Suppressor macrophage treated with lipopolysaccharide for 4 hours (primary cell): ENCODE results near the gene PPTC7.
A peak's percentile ranks its signal among the peaks of the same experiment; 100 is the strongest.
"Not testable (repeated sequence)": the region's sequence is repeated elsewhere in the genome, so short reads cannot be mapped to it uniquely, and the experiment has no call there.

ENCODE experiments used
- DNase-seq: peaks from one replicate; pipeline ENCODE4 v3.0.0-alpha.2; 2020

The PPTC7 gene, protein sequence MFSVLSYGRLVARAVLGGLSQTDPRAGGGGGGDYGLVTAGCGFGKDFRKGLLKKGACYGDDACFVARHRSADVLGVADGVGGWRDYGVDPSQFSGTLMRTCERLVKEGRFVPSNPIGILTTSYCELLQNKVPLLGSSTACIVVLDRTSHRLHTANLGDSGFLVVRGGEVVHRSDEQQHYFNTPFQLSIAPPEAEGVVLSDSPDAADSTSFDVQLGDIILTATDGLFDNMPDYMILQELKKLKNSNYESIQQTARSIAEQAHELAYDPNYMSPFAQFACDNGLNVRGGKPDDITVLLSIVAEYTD

DNA sequence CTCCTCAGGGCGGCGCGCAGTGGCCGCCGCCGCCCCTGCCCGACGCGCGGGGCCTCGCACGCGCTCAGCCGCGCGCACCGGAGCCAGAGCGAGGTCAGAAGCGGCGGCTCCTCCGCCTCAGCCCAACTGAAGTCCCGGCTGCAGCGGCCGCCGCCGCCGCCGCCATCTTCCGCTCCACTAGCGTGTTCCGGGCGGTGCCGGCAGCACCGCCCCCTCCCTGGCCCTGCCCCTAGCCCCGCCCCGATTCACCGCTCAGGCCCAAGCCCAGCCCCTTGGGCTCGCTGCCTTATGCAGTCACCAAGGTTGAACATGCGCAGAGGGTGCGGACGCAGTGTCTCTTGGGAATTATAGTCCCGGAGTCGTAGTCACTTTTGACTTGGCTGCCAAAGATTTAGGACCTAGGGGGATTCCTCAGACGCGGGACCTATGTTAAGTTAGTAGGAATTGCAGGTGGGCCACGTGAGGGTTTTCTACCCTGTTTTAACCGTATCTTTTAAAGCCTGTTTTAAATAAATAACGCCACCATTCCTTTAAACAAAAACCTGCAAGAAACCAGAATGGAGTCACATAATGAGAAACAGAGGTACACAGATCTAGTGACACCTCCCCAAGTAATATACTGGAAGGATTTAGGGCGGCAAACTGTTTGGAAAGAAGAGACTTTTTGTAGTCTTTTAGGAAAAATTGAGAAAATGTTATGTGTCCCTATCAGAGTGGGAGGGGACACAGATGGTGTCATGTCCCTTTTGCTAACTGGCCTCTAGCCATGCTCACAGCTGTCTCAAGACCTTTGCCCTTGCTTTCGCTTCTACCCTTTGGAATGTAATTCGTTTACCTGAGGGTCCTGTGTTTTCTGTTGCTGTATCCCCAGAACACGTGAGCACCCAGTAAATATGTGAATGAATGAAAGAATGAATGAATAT lies at the start of gene PPTC7:
Gene PPTC7, minus strand, starts transcription at position 182 of the 923 bp plus-strand sequence. CDS start 287 bp downstream, outside the sequence.
- peak; percentile 98 for DNase-seq

DNA sequence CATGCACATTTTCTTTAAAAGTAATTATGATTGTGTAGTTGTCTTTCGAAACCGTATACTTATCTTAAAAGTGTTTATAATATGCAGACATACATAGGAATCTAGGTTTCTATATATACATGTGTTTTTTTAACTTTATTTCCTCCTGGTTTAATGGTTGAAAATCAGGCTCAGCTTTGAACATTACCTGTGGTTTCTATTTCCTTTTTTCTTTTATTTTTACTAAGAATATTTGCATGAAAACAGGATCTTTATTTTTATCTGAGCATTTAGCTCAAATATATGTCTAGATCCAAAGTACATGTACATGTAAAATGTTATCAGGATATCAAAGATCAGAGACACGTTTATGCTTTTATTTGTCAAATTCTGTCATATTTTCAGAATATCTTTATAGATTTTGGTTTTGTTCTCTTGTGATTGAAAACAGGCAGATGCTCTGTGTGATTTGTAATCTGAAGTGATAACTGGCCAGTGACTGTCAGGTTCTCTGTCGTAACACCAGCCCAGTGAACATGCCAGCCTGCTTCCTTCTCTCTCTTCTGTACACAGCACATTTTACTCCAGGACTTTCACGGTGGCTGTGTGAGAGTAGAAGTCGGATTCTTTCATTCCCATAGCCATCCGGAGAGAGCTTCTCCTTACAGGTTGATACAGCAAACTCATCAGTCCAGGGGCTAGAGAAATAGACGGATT lies 44.5 kb upstream of the PPTC7 start:
- DNase-seq, result peak; percentile 28

DNA sequence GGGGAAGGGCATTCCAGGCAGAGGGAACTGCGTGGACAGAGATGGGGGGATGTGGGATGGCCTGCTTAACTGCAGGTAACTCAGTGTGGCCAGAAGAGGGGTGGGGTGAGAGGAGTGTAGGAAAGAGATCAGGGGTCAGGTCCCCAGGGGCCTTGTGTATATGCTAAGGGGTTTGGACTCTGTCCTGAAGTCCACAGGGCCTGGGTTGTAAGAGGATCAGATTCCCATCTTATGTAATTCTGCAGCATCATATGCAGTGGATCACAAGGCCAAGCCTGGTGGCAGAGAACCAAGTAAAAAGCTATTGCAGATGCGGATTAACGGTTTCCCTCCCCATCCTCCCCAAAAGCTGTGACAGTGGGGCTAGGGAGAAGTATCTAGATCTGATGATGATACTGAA lies 39.5 kb upstream of the PPTC7 start:
- no peak for DNase-seq

DNA sequence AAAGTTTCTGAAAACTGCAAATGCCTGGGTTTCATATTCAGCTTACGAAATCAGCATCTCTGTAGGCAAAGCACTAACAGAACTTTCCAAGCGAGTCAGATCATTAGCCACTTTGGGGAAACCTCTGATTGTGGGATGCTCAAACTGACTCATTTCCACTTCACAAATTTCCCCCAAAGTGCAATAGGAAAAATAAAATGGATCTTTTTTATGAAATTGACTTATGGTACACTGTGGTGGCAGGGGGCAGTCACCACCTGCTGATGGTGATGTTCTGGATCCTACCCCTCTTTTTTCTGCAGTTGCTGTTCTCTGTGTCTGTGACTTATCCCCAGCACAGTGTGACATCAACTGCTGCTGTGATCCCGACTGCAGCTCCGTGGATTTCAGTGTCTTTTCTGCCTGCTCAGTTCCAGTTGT lies 36.4 kb upstream of the PPTC7 start:
- DNase-seq, result peak; percentile 71

DNA sequence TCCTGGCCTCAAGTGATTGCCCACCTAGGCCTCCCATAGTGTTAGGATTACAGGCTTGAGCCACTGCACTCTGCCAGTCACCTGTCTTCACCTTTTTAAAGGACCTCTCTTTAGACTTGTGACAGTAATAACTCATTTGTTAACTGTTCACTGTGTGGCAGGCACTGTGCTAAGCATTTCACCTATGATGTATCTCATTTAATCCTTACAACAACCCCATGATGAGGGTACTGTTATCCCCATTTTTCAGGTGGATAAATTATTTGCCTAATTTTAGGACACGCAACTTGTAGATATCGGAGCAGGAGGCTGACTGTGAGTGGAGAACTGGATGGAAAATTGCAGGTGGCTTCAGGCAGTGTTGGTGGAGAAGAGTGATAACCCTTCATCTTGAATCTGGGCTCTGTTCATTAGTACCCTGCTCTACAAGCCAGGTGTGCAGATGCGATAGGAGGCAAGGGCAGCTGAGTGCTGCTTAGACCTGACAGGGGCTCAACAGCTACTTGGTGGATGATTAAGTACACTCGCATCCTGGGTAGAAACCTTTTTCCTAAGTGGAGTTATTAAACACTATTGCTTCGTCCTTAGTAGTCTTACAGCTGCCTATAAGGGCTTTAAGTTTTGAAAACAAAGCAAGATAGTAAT lies 33.5 kb upstream of the PPTC7 start:
- no peak for DNase-seq

DNA sequence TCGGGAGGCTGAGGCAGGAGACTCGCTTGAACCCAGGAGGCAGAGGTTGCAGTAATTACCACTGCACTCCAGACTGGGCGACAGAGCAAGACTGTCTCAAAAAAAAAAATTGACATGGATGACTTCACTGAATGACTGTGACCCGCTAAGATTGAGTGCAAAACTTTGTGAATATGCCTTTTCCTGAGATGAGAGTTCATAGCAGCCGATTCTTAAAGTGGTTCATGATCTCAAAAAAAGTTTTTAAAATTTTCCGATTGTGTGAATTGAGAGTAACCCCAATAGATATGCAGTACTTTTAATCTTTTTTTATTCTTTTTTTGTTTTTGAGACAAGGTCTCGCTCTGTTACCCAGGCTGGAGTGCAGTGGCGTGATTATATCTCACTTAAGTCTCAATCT lies 32.1 kb upstream of the PPTC7 start:
- DNase-seq, result no peak

DNA sequence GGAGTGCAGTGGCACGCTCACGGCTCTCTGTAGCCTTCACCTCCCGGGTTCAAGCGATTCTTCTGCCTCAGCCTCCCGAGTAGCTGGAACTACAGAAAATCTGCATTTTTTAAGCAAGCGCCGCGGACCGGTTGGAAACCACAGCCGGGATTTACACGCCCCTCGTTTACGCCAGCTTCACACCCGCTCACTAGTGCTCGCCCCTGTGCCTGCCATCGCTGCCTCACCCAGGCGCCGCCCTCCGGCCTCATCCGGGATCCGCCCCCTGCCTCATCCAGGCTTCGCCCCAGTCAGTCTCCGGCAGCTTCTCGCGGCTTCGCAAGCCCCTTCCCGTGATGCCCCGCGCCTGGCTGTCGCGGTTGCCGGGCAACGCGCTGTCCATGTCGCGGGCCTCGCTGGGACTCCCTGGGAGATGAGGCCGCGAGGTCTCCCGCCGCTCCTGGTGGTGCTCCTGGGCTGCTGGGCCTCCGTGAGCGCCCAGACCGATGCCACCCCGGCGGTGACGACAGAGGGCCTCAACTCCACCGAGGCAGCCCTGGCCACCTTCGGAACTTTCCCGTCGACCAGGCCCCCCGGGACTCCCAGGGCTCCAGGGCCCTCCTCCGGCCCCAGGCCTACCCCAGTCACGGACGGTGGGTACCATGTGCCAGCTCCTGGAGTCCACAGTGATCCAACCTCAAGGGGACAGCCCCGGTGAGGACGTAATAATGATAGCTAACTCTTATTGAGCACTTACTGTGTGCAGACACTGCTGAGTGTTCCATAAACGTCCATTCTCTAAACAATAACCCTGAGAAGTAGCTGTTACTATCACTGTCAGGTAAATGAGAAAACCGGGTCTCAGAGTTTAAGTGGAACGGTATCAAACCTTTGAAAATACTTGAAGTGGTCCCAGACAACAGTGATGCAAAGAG lies 30.9 kb upstream of the PPTC7 start, which contains the start of gene TCTN1:
Gene TCTN1, plus strand, starts transcription at position 359 of the 914 bp plus-strand sequence. Its CDS starts 54 bp downstream, at position 413.
- DNase-seq, result peak; percentile 95

DNA sequence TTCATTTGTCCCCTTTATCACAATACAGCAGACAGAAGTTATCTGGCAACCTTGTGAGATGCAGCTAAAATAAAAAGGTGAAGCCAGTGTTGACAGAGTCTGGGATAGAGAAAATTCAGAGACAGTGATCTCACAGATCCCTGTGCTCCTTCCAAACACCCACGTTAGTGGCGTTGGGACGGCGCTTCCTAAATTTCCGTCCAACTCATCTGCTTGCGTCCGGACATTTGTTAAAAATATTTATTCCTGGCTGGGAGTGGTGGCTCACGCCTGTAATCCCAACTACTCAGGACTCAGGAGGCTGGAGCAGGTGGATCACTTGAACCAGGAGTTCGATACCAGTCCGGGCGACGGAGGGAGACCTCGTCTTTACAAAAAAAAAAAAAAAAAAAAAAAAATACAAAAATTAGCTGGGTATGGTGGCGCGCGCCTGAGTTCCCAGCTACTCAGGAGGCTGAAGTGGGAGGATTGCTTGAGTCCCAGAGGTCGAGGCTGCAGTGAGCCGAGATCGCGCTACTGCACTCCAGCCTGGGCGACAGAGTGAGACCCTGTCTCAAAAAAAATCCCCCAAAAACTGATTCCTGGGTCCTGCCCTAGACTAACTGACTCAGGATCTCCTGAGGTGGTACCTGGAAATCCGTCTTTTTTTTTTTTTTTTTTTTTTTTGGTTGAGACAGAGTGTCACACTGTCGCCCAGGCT lies 30.1 kb upstream of the PPTC7 start:
- DNase-seq, result no peak

DNA sequence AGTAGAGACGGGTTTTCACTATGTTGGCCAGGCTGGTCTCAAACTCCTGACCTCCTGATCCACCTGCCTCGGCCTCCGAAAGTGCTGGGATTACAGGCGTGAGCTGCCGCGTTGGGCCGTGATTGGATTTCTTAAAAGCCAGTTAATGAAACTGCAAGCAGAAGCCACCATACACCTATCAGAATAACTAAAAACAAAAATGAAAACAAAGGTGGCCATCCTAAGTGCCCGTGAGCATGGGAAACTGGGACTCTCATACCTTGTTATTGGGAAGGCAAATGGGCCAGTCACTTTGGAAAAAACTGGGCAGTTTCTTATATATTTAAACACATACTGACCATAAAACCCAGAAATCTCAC lies 23.1 kb upstream of the PPTC7 start:
- DNase-seq, result no peak

DNA sequence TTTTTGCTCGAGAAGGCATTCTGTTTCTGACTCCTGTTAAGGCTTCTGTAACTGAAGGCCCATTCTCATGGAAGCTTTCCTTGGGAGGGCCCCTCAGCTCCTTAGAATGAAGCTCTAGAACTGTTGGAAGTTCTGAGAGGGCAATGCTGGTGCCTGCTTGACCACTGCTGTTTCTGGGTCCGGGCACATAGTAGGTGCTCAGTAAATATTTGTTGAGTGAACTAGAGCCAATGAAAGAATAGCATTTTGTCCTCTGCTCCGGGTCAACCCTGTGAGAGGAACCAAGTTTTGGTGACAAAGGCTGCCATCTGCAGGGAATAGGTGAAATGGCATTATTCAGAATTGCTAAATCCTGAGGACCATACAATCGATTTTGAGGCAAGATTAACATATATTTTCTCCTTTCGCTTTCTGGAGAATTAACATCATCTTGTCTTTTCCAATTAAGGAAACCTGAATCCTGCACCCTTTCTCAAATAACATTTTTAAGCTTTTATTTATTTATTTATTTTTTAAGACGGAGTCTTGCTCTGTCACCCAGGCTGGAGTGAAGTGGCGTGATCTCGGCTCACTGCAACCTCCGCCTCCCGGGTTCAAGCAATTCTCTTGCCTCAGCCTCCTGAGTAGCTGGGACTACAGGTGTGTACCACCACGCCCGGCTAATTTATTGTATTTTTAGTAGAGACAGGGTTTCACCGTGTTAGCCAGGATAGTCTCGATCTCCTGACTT lies 19.1 kb upstream of the PPTC7 start:
- DNase-seq, result peak; percentile 73

- peak; percentile 88 for DNase-seq
Measured at GRCh38 chr12:110600254-110600653, 17.1 kb upstream of the PPTC7 start.

GRCh38 chr12:110599334-110599733 lies 16.2 kb upstream of the PPTC7 start:
- peak; percentile 68 for DNase-seq

DNA sequence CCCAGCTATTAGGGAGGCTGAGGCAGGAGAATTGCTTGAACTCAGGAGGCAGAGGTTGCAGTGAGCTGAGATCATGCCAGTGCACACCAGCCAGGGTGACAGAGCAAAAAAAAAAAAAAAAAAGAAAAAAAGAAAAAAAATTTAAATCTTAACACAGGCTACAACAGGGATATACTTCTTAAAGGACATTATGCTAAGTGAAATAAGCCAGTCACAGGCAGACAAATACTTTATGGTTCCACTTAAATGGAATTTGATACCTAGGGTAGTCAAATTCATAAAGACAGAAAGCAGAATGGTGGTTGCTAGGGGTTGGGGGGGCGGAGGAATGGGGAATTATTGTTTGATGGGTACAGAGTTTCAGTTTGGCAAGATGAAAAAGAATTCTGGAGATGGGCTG lies 14.8 kb upstream of the PPTC7 start:
- no peak for DNase-seq

DNA sequence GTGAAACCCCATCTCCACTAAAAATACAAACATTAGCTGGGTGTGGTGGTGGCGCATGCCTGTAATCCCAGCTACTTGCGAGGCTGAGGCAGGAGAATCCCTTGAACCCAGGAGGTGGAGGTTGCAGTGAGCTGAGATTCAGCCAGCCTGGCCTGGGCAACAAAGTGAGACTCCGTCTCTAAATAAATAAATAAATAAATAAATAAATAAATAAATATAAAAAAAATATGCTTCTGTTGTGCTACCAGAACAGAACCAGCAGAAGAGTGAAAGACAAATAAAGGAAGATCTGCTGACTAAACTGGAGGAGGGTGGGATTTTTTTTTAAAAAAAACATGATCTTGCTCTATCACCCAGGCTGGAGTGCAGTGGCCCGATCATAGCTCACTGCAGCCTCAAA lies 9.8 kb upstream of the PPTC7 start:
- DNase-seq, result not testable (repeated sequence)

GRCh38 chr12:110592078-110592477 lies 9.0 kb upstream of the PPTC7 start:
- DNase-seq, result no peak

DNA sequence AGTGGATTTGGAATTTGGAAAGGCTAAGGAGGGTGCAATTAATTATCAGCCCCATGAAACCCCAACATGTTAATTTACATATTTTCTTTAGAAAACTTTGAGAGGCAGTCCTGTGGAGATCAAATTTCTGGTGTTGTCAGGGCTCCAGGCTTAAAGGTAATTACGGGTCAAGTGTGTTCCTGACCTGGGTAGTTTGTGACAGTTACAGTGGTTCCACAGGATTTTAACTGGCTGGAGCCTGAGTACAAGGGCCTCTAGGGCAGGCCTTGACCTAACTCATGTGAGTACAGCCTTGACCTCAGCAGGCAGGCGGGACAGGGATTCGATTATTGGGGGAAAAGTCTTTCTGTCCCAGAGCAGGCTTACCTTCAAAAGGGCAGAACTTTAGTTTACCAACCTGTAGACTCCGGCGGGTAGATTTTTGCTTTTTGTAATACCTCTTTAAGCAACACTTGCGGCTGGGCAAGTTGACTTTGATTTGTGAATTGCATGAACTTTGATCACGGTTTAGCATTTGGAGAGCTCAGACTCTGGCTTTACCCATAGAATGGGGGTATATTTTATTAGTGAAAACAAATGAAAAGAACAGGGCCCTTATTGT lies 8.4 kb upstream of the PPTC7 start:
- no peak for DNase-seq

DNA sequence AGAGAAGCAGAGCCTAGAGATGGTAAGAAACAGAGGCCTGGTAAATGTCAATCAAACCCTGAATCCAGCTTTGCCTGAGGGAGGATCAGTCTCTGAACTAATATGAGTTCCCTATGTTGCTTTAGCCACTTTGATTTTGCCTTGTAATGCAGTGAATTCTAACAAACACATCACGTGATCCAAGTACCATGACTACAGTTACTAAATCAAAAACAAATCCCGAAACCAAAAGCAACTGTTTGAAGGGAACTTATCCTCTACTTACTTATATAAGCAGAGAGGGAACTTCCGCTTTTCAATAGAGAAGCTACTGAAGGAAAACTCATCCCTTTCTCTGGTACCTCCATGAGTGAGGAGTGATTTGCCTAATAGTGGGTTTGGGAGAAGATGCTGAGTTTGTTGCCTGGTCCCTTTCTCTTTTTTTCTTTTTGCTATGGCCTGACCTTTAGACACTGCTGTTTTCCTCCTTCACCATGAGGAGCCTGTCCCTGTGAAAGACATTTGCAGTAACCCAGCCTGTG lies 7.7 kb upstream of the PPTC7 start:
- peak; percentile 98 for DNase-seq

- no peak for DNase-seq
Measured at GRCh38 chr12:110590059-110590458, 6.9 kb upstream of the PPTC7 start.

- DNase-seq, result not testable (repeated sequence)
Measured at GRCh38 chr12:110587102-110587501, 4.0 kb upstream of the PPTC7 start.
